ENCODE results near the gene FAM181A.

FAM181A gene

GRCh38 chr14:93964820-93965286, 37.7 kb downstream of the FAM181A start:
- TF ChIP-seq CTCF (IDR thresholded peaks at IDR 0.05; ENCODE audit: borderline replicate concordance, control extremely low read depth, extremely low read depth, insufficient read depth, missing control alignments): no peak
- no peak for DNase-seq (ENCODE audit: low spot score)
- in situ Hi-C loops (cut with MboI; ENCODE audit: low sequenced_read_pairs, unreplicated experiment): no loop called here

GRCh38 chr14:93965287-93965821, 38.2 kb downstream of the FAM181A start:
- in situ Hi-C loops (cut with MboI; ENCODE audit: low sequenced_read_pairs, unreplicated experiment): no loop called here
- no peak for TF ChIP-seq CTCF (IDR thresholded peaks at IDR 0.05; ENCODE audit: borderline replicate concordance, control extremely low read depth, extremely low read depth, insufficient read depth, missing control alignments)
- no peak for DNase-seq (ENCODE audit: low spot score)

- in situ Hi-C loops (cut with MboI; ENCODE audit: low sequenced_read_pairs, unreplicated experiment): no loop called here
- DNase-seq (ENCODE audit: low spot score): no peak
- no peak for TF ChIP-seq CTCF (IDR thresholded peaks at IDR 0.05; ENCODE audit: borderline replicate concordance, control extremely low read depth, extremely low read depth, insufficient read depth, missing control alignments)
Measured at GRCh38 chr14:93965946-93966474, 38.9 kb downstream of the FAM181A start.

- in situ Hi-C loops (cut with MboI; ENCODE audit: low sequenced_read_pairs, unreplicated experiment): no loop called here
- TF ChIP-seq CTCF (IDR thresholded peaks at IDR 0.05; ENCODE audit: borderline replicate concordance, control extremely low read depth, extremely low read depth, insufficient read depth, missing control alignments): no peak
- DNase-seq (ENCODE audit: low spot score): peak; percentile 83
Measured at GRCh38 chr14:93967637-93968250, 40.6 kb downstream of the FAM181A start.

GRCh38 chr14:93969082-93969828, 42.1 kb downstream of the FAM181A start:
- in situ Hi-C loops (cut with MboI; ENCODE audit: low sequenced_read_pairs, unreplicated experiment): no loop called here
- TF ChIP-seq CTCF (IDR thresholded peaks at IDR 0.05; ENCODE audit: borderline replicate concordance, control extremely low read depth, extremely low read depth, insufficient read depth, missing control alignments): no peak
- no peak for DNase-seq (ENCODE audit: low spot score)

GRCh38 chr14:93970585-93970964, 43.4 kb downstream of the FAM181A start:
- TF ChIP-seq CTCF (IDR thresholded peaks at IDR 0.05; ENCODE audit: borderline replicate concordance, control extremely low read depth, extremely low read depth, insufficient read depth, missing control alignments): peak; percentile 47
- in situ Hi-C loops (cut with MboI; ENCODE audit: low sequenced_read_pairs, unreplicated experiment): no loop called here
- no peak for DNase-seq (ENCODE audit: low spot score)

Measured in GM13976 (cell line).